GM13976 (cell line): ENCODE measurements around the gene JDP2.

Experiments
- DNase-seq: peaks from one replicate; pipeline ENCODE4 v3.0.0; 2012; ENCODE audit warnings: low spot score
- CTCF ChIP-seq: IDR thresholded peaks from 2 replicates; pipeline ENCODE4 v1.5.1; 2012; ENCODE audit warnings: borderline replicate concordance, mild to moderate bottlenecking; ENCODE audit not compliant: insufficient read depth; ENCODE audit errors: extremely low read depth, missing control alignments, control extremely low read depth
- in situ Hi-C: fragments of 300-500 bp; cut with MboI; formaldehyde crosslinking; loops from one replicate; pipeline ENCODE4 v1.12.0; 2022; ENCODE audit warnings: low sequenced_read_pairs, mixed read lengths, inconsistent platforms; ENCODE audit not compliant: unreplicated experiment

Gene JDP2

GRCh38 chr14:75482366-75482765, 54.5 kb downstream of the JDP2 start:
- no peak for DNase-seq
- in situ Hi-C loops = loop anchor here (10.0 to 25.0 kb wide), 2 partner anchors 178 to 345 kb away; partner anchors contain the start of gene NEK9
- no peak for TF ChIP-seq CTCF

- TF ChIP-seq CTCF = no peak
- no peak for DNase-seq
- in situ Hi-C loops = loop anchor here (10.0 to 25.0 kb wide), 2 partner anchors 180 to 348 kb away; partner anchors contain the start of gene NEK9
Observed at GRCh38 chr14:75484711-75485429, 57.0 kb downstream of the JDP2 start.

DNA sequence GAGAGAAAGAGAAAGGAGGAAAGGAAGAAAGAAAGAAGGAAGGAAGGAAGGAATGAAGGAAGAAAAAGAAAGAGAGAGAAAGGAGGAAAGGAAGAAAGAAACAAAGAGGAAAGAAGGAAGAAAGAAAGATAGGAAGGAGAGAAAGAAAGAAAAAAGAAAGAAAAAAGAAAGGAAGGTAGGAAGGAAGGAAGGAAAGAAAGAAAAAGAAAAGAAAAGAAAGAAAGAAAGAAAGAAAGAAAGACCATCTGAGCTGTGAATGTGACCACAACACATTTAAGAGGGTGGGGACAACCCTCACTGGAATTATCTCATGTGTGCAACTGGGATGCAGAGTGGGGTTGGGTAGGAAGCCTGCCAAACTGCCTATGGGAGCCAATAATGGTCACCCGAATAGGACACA, 58.5 kb downstream of the JDP2 start:
- no peak for TF ChIP-seq CTCF
- DNase-seq = no peak
- in situ Hi-C loops = loop anchor here (10.0 to 25.0 kb wide), 2 partner anchors 182 to 349 kb away; partner anchors contain the start of gene NEK9

DNA sequence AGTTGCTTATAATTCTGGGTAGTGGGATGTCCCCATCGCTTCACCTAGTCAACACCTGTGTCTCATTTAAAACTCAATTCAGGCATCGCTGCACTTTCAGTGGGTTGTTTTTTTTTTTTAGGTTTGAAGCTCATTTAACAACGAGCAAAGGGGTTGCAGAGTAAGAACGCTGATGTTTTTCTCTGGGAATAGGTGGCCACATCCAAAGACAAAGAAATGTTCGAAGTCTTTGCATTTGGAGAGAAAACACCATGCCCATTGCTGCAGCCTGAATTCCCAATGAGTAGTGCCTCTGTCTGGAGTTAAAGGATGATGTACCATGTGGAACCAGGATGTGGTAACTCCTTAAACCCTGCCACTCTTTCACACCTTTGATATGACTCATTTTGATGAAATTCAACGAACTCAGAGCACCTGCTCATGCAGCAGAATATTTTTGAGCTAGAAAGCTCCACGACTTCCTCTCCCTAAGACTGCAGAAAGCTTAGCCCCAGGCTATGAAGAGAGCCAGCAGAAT, 59.4 kb downstream of the JDP2 start:
- in situ Hi-C loops = loop anchor here (10.0 to 25.0 kb wide), 2 partner anchors 182 to 350 kb away; partner anchors contain the start of gene NEK9
- no peak for TF ChIP-seq CTCF
- peak; percentile 57 for DNase-seq

DNA sequence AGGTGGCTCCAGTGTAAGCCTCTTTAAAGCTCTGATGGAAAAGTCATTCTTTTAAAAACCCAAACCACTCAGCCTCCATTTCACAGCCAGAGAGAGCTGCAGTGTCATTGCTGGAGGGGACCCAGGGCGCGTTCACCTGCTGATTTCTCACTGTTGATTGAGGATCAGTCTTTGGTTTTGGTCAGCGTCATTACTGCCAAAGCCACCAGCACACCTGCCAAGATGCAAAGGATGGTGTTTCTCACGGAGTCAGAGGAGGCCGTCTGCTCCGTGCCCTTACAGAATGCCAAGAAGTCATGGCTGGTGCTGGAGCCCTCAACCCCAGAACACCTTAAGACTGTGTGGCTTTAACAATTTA, 61.6 kb downstream of the JDP2 start:
- in situ Hi-C loops = loop anchor here (10.0 to 25.0 kb wide), 2 partner anchors 185 to 352 kb away; partner anchors contain the start of gene NEK9
- no peak for TF ChIP-seq CTCF
- DNase-seq = no peak

DNA sequence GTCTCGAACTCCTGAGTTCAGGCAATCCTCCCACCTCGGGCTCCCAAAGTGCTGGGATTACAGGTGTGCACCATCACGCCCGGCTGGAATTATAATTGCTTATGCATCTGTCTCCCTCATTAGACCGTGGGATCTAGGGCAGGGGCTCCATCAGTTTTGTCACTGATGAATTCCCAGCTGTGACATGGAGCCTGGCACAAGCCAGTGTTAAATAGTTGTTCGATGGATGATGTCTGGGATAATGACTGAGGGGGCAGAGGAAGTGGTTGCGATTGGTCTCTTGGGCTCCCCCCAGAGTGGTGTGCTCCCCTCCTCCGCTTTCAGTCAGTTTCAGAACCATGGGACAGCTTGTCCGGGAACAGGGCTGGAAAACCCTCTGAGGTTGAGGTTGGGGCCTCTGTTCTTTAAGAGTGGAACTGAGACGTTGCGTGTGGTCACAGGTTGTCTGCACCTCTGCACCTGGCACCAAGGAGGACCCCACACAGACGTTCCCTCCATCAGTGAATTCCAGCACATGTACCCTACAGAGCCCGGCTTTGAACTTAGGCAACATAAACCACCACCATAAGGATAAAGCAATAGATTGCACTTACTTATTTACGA, 63.7 kb downstream of the JDP2 start:
- no peak for TF ChIP-seq CTCF
- DNase-seq = no peak
- in situ Hi-C loops = loop anchor here (25.0 kb wide), 1 partner anchor 354 kb away; the partner anchor contains the start of gene NEK9
